OCI-LY1 (cell line): ENCODE measurements around the gene PHOX2B.
"Not testable (repeated sequence)": the region's sequence is repeated elsewhere in the genome, so short reads cannot be mapped to it uniquely, and the experiment has no call there.

ENCODE experiments used
- CTCF ChIP-seq: fragments of 200-600 bp; sonication (generic), shearing (Covaris generic); IDR thresholded peaks from 2 replicates; pipeline ENCODE4 v1.5.1; 2017; ENCODE audit warnings: mild to moderate bottlenecking, antibody characterized with exemption, low read length, moderate library complexity, mixed read lengths
- EZH2 ChIP-seq: fragments of 200-600 bp; sonication (generic), shearing (Covaris generic); IDR thresholded peaks from 2 replicates; pipeline ENCODE4 v1.8.0; 2017; ENCODE audit warnings: borderline replicate concordance, mixed run types, mild to moderate bottlenecking, antibody characterized with exemption, low read length, moderate library complexity, mixed read lengths

- TF ChIP-seq EZH2, CTCF: not testable (repeated sequence)
Observed at GRCh38 chr4:41737491-41737890, 11.0 kb downstream of the PHOX2B start.
